GM04504 (cell line): ENCODE measurements around the gene PLEKHG3.
"Not testable (repeated sequence)": the region's sequence is repeated elsewhere in the genome, so short reads cannot be mapped to it uniquely, and the experiment has no call there.

Experiments used
- DNase-seq: peaks from one replicate; pipeline ENCODE4 v3.0.0-alpha.2; 2012; ENCODE audit warnings: low read depth

The PLEKHG3 gene

DNA sequence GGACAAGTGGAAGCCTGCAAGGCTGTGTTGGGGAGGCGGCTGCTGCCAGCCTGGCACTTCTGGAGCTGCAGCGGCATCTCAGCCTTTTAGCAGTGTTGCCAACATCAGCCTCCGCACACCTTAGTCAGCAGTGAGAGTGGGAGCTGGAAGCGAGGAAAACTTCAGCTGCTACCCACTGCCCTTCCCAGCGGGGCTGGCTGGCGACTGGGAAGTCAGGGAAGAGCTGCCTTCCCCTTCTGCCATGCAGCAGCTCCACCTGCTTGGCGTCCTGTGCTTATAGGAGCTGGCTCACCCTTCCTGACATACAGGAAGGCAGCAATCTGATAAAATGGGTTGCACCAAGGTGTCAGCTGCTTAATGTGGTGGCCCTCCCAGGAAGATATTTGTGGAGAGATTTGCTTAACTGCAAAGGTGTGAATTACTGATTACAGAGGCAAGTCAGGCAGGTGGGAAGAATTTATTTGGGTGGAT lies 15.4 kb upstream of the PLEKHG3 start:
- no peak for DNase-seq

DNA sequence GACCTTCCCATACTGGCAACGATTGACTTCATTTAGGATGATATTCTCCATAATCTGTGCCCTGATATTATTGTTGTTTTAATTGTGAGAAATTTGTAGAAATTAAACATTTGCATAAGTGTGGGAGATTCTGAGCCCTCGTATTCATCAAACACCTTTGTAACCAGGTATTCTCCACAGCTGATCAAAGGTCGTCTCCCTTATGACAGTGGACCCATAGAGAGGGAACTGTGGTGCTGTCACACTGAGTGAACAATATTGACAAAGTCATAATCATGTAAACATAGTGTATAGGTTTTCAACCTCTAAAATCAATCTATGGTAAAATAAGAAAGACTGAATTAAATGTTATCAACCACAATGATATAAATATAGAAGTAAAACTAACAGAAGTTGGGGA lies 14.9 kb upstream of the PLEKHG3 start:
- DNase-seq: no peak

DNA sequence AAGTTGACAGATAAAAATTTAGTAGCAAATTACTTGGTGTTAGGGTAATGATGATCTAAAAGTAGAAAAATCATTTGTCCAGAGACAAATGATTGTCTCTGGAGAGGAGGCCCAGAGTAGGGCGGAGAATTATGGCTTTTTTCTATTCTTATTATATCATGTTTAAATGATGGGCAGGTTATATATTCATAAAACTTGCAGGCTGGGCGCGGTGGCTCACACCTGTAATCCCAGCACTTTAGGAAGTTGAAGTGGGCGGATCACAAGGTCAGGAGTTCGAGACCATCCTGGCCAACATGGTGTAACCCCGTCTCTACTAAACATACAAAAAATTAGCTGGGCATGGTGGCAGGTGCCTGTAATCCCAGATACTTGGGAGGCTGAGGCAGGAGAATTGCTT lies 13.6 kb upstream of the PLEKHG3 start:
- DNase-seq: not testable (repeated sequence)

GRCh38 chr14:64691376-64691775 lies 12.8 kb upstream of the PLEKHG3 start:
- no peak for DNase-seq

- DNase-seq: no peak
Observed at GRCh38 chr14:64692189-64692985, 11.8 kb upstream of the PLEKHG3 start.

GRCh38 chr14:64692986-64693809 lies 11.0 kb upstream of the PLEKHG3 start:
- DNase-seq: no peak

GRCh38 chr14:64693810-64694165 lies 10.4 kb upstream of the PLEKHG3 start:
- DNase-seq: no peak

DNA sequence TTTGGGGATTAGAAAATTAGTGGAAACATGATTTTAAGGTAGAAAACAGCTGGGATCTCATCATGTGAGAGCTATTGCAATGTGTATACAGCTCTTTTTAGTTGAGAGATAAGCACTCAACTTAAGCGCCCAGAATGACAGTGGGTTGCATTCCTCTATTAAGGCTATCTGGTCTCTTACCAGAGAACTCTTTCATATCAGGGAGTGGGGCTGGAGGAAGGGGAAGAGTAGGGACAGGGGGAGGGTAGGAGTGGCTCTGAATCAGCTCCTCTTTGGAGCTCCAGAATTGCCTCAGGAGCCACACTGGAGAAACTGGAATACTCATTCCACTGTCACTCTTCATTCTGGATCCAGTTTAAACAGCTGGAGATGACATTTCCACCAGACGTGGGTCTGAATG lies 9.2 kb upstream of the PLEKHG3 start:
- DNase-seq: no peak

DNA sequence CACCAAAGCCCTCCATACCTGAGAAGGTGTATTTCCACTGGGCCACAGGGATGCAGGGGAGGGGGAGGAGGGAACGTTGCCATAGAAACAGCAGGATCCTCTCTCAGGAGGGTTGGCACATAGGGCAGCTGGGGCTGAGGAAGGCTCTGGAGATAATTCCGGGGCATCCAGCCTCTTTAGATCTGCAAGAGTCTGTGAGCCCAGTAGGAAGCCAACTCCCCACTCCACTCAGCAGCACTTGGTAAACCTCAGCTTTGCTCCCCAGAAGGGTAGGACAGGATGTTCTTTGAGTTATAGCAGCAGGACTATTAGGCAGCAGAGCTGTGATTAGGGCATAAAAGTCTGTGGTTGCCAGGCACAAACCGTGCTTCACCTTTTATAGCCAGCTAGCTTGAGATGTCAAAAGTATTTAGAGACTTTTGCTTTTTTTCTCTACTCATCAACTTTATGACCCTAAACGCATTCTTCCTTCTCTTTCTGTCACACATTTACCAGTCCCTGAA lies 7.8 kb upstream of the PLEKHG3 start:
- DNase-seq: no peak

DNA sequence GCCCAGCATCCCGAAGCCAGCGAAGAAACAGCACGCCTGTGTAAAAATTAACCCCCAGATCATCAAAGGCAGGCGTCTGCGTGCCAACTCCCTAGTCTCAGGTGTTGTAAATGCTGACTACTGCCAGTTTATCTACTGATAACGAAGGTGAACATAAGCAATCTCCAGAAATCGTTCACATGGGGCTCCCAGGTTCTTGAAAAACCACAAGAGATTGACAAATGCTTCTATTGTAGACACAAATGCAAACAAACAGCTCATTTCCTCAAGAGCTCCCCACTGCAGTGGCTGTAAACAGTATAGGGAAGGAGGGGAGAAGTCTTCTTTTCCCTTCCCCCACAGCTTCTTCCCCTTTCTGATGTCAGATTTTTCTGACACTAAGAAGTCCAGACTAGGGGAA lies 5.3 kb upstream of the PLEKHG3 start:
- no peak for DNase-seq

DNA sequence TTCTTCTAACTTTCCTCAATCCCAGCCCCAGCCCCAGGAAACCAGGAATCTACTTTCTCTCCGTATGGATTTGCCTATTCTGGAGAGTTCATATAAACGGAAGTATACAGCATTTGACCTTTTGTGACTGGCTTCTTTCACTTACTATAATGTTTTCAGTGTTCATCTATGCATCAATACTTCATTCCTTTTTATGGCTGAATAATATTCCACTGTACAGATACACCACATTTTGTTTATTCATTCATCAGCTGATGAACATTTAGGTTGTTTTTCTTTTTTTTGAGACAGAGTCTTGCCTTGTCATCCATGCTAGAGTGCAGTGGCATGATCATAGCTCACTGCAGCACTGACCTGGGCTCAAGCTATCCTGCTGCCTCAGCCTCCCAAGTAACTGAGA lies 3.9 kb upstream of the PLEKHG3 start:
- no peak for DNase-seq

DNA sequence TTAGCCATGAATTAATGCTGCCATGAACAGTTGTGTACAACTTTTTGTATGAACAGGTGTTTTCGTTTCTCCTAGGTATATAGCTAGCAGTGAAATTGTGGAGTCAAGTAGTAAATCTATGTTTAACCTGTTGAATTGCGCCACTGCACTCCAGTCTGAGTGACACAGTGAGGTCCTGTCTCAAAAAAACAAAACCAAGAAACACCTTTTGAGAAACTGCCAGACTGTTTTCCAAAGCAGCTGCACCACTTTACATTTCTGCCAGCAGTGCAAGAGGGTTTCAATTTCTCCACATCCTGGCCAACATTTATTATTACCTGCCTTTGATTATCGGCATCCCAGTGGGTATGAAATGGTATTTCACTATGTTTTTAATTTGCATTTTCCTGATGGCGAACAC lies 3.3 kb upstream of the PLEKHG3 start:
- no peak for DNase-seq

DNA sequence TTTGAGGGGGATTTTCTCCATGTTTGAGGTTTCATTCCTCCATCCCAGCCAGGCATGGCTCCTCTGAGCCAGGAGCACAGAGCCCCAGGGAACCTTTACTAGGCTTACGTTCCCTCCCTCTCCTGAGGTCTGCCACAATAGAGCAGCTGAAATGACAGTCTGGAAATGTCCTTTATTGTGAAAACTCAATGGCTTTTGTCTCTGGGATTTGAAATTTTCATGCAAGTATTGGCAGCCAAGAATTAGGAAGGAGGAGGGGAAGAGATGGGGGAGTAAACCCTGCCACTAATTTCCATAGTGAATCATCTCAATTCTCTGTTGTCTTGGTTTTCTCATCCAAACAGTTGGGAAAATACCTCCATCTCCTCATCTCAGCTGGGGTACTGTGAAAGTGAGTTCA lies 2.6 kb upstream of the PLEKHG3 start:
- DNase-seq: no peak

DNA sequence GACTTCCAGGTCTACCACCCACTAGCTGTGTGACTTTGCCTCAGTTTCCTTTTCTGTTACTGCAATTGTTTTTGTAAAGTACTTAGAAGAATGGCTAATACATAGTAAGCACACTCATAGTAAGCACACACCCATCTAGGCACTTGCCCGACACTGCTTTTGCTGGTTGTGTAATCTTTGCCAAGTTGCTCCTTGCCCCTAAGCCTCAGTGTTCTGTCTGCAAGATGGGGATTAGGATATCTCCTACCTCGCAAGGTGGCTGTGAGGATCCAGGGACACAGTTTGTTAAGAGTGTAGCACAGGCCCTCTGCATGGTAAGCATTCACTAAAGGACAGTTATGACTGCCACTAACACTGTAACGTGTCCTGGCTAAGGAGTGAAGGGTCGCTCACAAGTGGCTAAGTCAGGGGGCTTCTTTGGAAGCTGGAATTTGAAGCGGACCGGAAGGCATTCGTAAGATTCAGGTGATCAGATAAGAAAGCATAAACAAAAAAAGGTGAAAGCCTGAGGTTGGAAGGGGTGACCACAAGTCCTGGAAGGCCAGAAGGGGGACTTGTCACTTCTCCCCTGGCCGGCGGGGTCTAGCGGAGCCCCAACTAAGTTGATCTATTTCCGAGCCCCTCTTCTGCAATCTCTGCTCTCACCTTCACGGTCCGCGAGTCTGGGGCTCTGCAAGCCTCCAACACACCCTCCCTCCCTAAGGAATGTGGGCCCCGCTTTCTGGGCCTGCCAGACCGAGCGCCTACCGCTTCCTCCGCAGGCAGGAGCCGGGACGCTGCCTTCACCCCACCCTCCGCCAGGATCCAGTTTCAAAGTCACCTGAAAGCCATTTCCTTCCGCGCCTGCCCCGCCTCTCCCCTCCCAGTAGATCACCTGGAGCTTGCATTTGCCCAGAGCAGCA lies 1.5 kb upstream of the PLEKHG3 start:
- DNase-seq: no peak

GRCh38 chr14:64703395-64704142 lies 655 bp upstream of the PLEKHG3 start:
- DNase-seq: no peak

DNA sequence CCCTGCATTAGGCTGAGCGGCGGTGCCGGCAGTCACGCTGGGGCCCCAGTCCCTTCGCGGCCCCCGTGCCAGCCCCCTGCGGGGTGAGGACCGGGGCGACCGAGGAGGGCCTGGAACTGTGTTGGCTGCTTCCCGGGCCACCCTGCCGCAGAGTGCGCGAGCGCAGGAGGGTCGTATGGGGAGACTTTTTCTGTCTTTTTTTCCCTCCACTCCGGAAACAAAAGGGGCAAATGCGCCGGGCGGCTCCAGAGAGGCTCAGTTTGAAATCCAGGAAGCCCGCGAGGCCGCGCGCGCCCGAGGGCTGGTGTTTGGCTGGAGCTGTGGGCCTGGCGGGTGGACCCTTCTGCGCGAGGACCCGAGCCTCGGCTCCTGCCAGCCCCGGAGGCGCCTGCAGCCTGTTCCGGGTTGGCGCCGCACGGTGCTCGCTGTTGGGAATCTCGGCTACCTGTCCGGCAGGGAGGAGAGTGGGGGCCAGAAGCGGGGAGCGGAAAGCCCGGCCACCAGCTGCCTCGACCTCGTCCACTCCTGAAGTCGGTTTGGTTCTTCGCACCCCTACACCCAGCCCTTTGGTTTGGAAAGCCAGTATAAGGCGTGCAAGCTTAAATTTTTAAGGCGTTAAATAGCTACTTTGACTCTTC lies 638 bp downstream of the PLEKHG3 start:
- no peak for DNase-seq

- DNase-seq: no peak
Observed at GRCh38 chr14:64705381-64706118, 1.3 kb downstream of the PLEKHG3 start.

- DNase-seq: no peak
Observed at GRCh38 chr14:64706119-64706592, 1.9 kb downstream of the PLEKHG3 start.

GRCh38 chr14:64706593-64707193 lies 2.5 kb downstream of the PLEKHG3 start:
- no peak for DNase-seq

- no peak for DNase-seq
Observed at GRCh38 chr14:64707661-64708060, 3.4 kb downstream of the PLEKHG3 start.
